ENCODE measurements around the gene UXT.

DNA sequence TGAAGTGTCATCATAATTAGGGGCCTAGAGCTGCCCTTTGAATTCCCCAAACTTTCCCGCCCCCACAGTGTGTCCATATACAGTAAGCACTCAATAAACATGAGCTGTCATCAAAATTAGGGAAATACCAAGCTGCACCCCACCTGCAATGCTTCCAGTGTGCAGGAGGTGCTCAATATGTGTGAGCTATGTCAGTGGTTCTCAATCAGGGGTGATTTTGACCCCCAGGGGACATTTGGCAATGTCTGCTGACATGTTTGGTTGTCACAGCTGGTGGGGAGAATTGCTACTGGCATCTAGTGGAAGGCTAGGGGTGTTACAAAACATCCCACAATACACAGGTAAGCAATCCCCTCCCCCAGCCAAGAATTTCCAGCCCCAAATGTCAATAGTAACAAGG, 30.0 kb downstream of the UXT start:
- no peak for TF ChIP-seq ZNF274 (IDR thresholded peaks at IDR 0.05; ENCODE audit: low read depth, low read length)
- no peak for TF ChIP-seq YY1 (IDR thresholded peaks at IDR 0.05; ENCODE audit: insufficient read depth, insufficient read length)

Measured in NT2/D1 (cell line).